K562 (cell line): ENCODE results near the gene ING4. TPM values are rescaled to one million over a fixed set of nuclear protein-coding genes. Genes with fewer than 3 reads are reported as not detected.
A peak's percentile ranks its signal among the peaks of the same experiment; 100 is the strongest.

Experiments used
- AFF4 ChIP-seq: sonication (generic); formaldehyde crosslinking; IDR thresholded peaks from 2 replicates; pipeline ENCODE4 v1.8.0; 2023; ENCODE audit warnings: mild to moderate bottlenecking, missing genetic modification reagents
- BDP1 ChIP-seq: IDR thresholded peaks from 3 replicates; pipeline ENCODE4 v1.6.1; 2011; ENCODE audit not compliant: insufficient read length, insufficient read depth
- BRF1 ChIP-seq: IDR thresholded peaks from 3 replicates; pipeline ENCODE4 v1.6.1; 2011; ENCODE audit warnings: borderline replicate concordance, mild to moderate bottlenecking; ENCODE audit not compliant: insufficient read length; ENCODE audit errors: extremely low read depth
- EGR1 ChIP-seq: fragments of 450-650 bp; conservative IDR thresholded peaks from 2 replicates; pipeline ENCODE4 v1.6.1; 2017; ENCODE audit warnings: mild to moderate bottlenecking
- ESRRB ChIP-seq: fragments of 250-450 bp; sonication (Bioruptor Pico); IDR thresholded peaks from 2 replicates; pipeline ENCODE4 v1.5.0; 2020; ENCODE audit warnings: mild to moderate bottlenecking, moderate library complexity, borderline replicate concordance
- GTF2E2 ChIP-seq: fragments of 200-800 bp; sonication (Bioruptor generic); IDR thresholded peaks from 2 replicates; pipeline ENCODE4 v1.6.1; 2016; ENCODE audit warnings: missing genetic modification characterization, missing compliant biosample characterization
- MAFG ChIP-seq: fragments of 450-650 bp; conservative IDR thresholded peaks from 2 replicates; pipeline ENCODE4 v1.6.1; 2016; ENCODE audit warnings: missing genetic modification characterization, missing compliant biosample characterization
- NBN ChIP-seq: fragments of 450-650 bp; IDR thresholded peaks from 2 replicates; pipeline ENCODE4 v1.6.1; 2016; ENCODE audit warnings: low read depth, mild to moderate bottlenecking
- NCOA4 ChIP-seq: fragments of 450-650 bp; IDR thresholded peaks from 2 replicates; pipeline ENCODE4 v1.6.1; 2018; ENCODE audit warnings: mild to moderate bottlenecking; ENCODE audit not compliant: partially characterized antibody
- PHF20 ChIP-seq: fragments of 450-650 bp; IDR thresholded peaks from 2 replicates; pipeline ENCODE4 v1.6.1; 2018; ENCODE audit not compliant: partially characterized antibody
- SETDB1 ChIP-seq: IDR thresholded peaks from one replicate; pipeline ENCODE4 v1.6.1; 2012; ENCODE audit warnings: low read length, control low read depth, inconsistent platforms
- SMAD4 ChIP-seq: fragments of 250-450 bp; sonication (Bioruptor Pico); conservative IDR thresholded peaks from 2 replicates; pipeline ENCODE4 v1.8.0; 2021; ENCODE audit warnings: inconsistent platforms, mild to moderate bottlenecking, moderate library complexity
- ZMIZ1 ChIP-seq, 2 experiments: fragments of 150-350 bp in 1 of 2; IDR thresholded peaks; 2 replicates each; pipeline ENCODE4 v1.6.1; 2012 to 2016; ENCODE audit warnings: low read depth in 2 of 2, low read length in 2 of 2, mild to moderate bottlenecking in 1 of 2, moderate library complexity in 1 of 2
- ZNF583 ChIP-seq: fragments of 250-450 bp; sonication (Bioruptor Pico); IDR thresholded peaks from 2 replicates; pipeline ENCODE4 v1.4.0; 2020
- polyA plus RNA-seq, 8 experiments: library from polyadenylated mRNA; depleted of rRNA in 4 of 8; stranded (reverse) in 5 of 8; unstranded in 3 of 8; fragments of >200 nt; fragmentation: Nextera tagmentation in 2 of 8; fragmentation: Illumina TruSeq in 1 of 8; extraction: Ambion mirVana in 2 of 8; extraction: Trizol in 1 of 8; gene quantifications; 2 replicates each; pipeline versions ENCODE4 v1.2.1 to v1.2.3, GENCODE V29; 2011 to 2014; ENCODE audit warnings: inconsistent platforms in 1 of 8, missing spikeins in 1 of 8
- total RNA-seq, 7 experiments: library from RNA; depleted of rRNA in 6 of 7; stranded (reverse); fragments of >200 nt in 6 of 7; fragmentation: Illumina TruSeq in 2 of 7; extraction: Trizol in 2 of 7; gene quantifications; 2 replicates each; pipeline versions ENCODE4 v1.2.1 to v1.2.3, GENCODE V29; 2011 to 2021; ENCODE audit warnings: low replicate concordance in 1 of 7
- TF ChIP-seq, protein P1 (sequence below): fragments of 250-450 bp; sonication (Bioruptor Pico); IDR thresholded peaks from 2 replicates; pipeline ENCODE4 v1.4.0; 2020; ENCODE audit warnings: mild to moderate bottlenecking, moderate library complexity
- TF ChIP-seq, protein P2 (sequence below), 2 experiments: fragments of 250-450 bp in 1 of 2; fragments of 450-650 bp in 1 of 2; sonication (Bioruptor Pico) in 1 of 2; IDR thresholded peaks; 2 replicates each; pipeline versions ENCODE4 v1.6.1 to v1.8.0; 2016 to 2021; ENCODE audit warnings: mild to moderate bottlenecking in 2 of 2, moderate library complexity in 2 of 2, missing compliant biosample characterization in 1 of 2, missing genetic modification characterization in 1 of 2

ING4 gene
- total and polyA plus RNA-seq, 9 of the 15 experiments (the other 6 are each of a cell fraction or from before 2014, with no cell fraction given): 6.6 to 30.2 (median 15.7) TPM

DNA sequence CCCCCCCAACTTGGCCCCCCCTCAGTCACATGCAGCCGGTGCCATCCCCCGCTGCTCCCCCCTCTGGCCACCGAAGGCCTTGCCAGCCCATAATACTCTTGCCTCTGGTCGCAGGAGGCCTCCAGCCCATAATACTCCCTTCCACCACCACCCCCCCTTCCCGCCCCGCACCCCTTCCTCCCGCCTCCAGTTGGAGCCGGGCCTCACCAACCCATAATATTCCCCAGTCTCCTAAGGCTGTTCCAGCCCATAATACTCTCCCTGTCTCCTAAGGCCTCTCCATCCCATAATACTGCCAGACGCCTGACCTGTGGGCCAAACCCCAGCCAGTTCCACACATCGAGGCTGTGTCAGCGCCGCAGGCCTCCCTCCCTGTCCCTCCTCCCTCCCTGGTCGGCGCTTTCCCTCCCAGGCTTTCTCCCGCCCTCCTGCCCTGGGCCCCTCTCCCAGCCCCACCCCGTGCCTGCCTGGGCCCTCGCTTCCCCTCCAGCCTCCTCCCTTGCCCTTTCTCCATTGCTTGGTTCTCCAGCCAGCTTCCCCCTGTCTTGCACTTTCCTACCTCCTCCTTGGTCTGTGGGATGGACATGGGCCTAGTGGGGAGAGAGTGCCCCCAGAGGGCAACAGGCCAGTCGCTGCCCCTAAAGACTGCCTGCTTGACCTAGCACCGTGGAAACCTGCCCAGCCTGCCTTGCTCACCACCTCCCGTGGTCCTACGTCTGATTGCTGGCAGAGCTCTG is 49.0 kb downstream of the ING4 start (continued):
- TF ChIP-seq, protein P1, sequence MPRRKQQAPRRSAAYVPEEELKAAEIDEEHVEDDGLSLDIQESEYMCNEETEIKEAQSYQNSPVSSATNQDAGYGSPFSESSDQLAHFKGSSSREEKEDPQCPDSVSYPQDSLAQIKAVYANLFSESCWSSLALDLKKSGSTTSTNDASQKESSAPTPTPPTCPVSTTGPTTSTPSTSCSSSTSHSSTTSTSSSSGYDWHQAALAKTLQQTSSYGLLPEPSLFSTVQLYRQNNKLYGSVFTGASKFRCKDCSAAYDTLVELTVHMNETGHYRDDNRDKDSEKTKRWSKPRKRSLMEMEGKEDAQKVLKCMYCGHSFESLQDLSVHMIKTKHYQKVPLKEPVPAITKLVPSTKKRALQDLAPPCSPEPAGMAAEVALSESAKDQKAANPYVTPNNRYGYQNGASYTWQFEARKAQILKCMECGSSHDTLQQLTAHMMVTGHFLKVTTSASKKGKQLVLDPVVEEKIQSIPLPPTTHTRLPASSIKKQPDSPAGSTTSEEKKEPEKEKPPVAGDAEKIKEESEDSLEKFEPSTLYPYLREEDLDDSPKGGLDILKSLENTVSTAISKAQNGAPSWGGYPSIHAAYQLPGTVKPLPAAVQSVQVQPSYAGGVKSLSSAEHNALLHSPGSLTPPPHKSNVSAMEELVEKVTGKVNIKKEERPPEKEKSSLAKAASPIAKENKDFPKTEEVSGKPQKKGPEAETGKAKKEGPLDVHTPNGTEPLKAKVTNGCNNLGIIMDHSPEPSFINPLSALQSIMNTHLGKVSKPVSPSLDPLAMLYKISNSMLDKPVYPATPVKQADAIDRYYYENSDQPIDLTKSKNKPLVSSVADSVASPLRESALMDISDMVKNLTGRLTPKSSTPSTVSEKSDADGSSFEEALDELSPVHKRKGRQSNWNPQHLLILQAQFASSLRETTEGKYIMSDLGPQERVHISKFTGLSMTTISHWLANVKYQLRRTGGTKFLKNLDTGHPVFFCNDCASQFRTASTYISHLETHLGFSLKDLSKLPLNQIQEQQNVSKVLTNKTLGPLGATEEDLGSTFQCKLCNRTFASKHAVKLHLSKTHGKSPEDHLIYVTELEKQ (CRISPR knock-in tag): no peak
- TF ChIP-seq BDP1 (no peak), EGR1 (no peak), BRF1 (no peak), ZMIZ1 (IDR thresholded peaks at IDR 0.05; ENCODE audit: low read depth in 2 of 2, low read length in 2 of 2) (no peak), AFF4 (CRISPR knock-in tag) (no peak), PHF20 (no peak), GTF2E2 (tag) (no peak), ZNF583 (CRISPR knock-in tag) (0 out of 2 replicates have a peak, but pooled peaks have one; percentile 16), NCOA4 (no peak), ESRRB (no peak), SETDB1 (no peak), SMAD4 (CRISPR knock-in tag) (peak; percentile 87), NBN (peak; percentile 83), MAFG (tag) (no peak)
- TF ChIP-seq, protein P2, sequence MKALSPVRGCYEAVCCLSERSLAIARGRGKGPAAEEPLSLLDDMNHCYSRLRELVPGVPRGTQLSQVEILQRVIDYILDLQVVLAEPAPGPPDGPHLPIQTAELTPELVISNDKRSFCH (CRISPR knock-in tag; IDR thresholded peaks at IDR 0.05): no peak
- TF ChIP-seq, protein P2 (tag; IDR thresholded peaks at IDR 0.05): peak; percentile 66; the same call in 1 of the 2 replicates
